DND-41 (cell line): Measurements from ENCODE around the gene NCF4.

ENCODE experiments used
- ATAC-seq: fragments of 200-7000 bp; cut with Tn5 transposase; 3 replicates; pipeline ENCODE4 v1.9.1; 2021; ENCODE audit warnings: low read depth; ENCODE audit not compliant: insufficient read depth
- DNase-seq: peaks from one replicate; pipeline ENCODE4 v3.0.0-alpha.2; 2020
- H2AFZ ChIP-seq: 2 replicates; pipeline ENCODE4 v1.6.0; 2012; ENCODE audit warnings: low read depth, low read length
- H3K27ac ChIP-seq: 2 replicates; pipeline ENCODE4 v1.5.1; 2012; ENCODE audit warnings: low read length, inconsistent platforms
- H3K27me3 ChIP-seq: fragments of 200-600 bp; sonication (generic); 2 replicates; pipeline ENCODE4 v1.6.0; 2012; ENCODE audit warnings: low read length, mild to moderate bottlenecking, inconsistent platforms; ENCODE audit not compliant: insufficient read depth, poor library complexity
- H3K36me3 ChIP-seq: 2 replicates; pipeline ENCODE4 v1.5.1; 2012; ENCODE audit warnings: low read length, inconsistent platforms; ENCODE audit not compliant: insufficient read depth
- H3K4me1 ChIP-seq: 2 replicates; pipeline ENCODE4 v1.5.1; 2012; ENCODE audit warnings: mild to moderate bottlenecking, low read length; ENCODE audit not compliant: insufficient read depth
- H3K4me2 ChIP-seq: 2 replicates; pipeline ENCODE4 v1.6.0; 2012; ENCODE audit warnings: mild to moderate bottlenecking, moderate library complexity, low read length, inconsistent platforms; ENCODE audit not compliant: insufficient read depth
- H3K4me3 ChIP-seq, 2 experiments: fragments of 200-600 bp in 1 of 2; shearing (Covaris generic) in 1 of 2; 2 replicates each; pipeline ENCODE4 v1.5.1; 2012 to 2016; ENCODE audit warnings: inconsistent platforms in 2 of 2, low read length in 2 of 2, mild to moderate bottlenecking in 2 of 2, low read depth in 1 of 2, moderate library complexity in 1 of 2
- H3K79me2 ChIP-seq: 2 replicates; pipeline ENCODE4 v1.6.0; 2012; ENCODE audit warnings: low read length, inconsistent platforms; ENCODE audit not compliant: insufficient read depth
- H3K9ac ChIP-seq: 2 replicates; pipeline ENCODE4 v1.6.0; 2012; ENCODE audit warnings: low read depth, mild to moderate bottlenecking, inconsistent platforms, low read length, moderate library complexity
- H3K9me3 ChIP-seq: 2 replicates; pipeline ENCODE4 v1.5.1; 2012; ENCODE audit warnings: low read length, moderate library complexity, mild to moderate bottlenecking, inconsistent platforms; ENCODE audit not compliant: insufficient read depth, severe bottlenecking
- H4K20me1 ChIP-seq: 2 replicates; pipeline ENCODE4 v1.6.0; 2012; ENCODE audit warnings: low read length; ENCODE audit not compliant: insufficient read depth
- CTCF ChIP-seq: IDR thresholded peaks from 2 replicates; pipeline ENCODE4 v1.5.1; 2012; ENCODE audit warnings: borderline replicate concordance, low read length, moderate library complexity, mild to moderate bottlenecking; ENCODE audit not compliant: poor library complexity, severe bottlenecking; ENCODE audit errors: extremely low read depth
- EZH2 ChIP-seq: IDR thresholded peaks from 3 replicates; pipeline ENCODE4 v1.6.1; 2012; ENCODE audit warnings: borderline replicate concordance, low read depth, mild to moderate bottlenecking, moderate library complexity, low read length, inconsistent platforms; ENCODE audit not compliant: severe bottlenecking

The NCF4 gene

GRCh38 chr22:36874309-36874696, 13.5 kb downstream of the NCF4 start:
- no peaks in the 10 kb centered on the region for H3K9me3 ChIP-seq
- H3K27me3 ChIP-seq: no peaks in the 10 kb centered on the region
- no peak overlapping the region for H2AFZ ChIP-seq
- no peak overlapping the region for H3K4me3 ChIP-seq
- TF ChIP-seq EZH2 (no peak), CTCF (no peak)
- H3K9ac ChIP-seq: no peak overlapping the region
- no peaks in the 10 kb centered on the region for H3K4me1 ChIP-seq
- H3K4me2 ChIP-seq: no peak overlapping the region
- DNase-seq (no peak), ATAC-seq (no peak)
- no peaks in the 10 kb centered on the region for H3K79me2 ChIP-seq
- H3K36me3 ChIP-seq: no peaks in the 10 kb centered on the region
- no peaks in the 10 kb centered on the region for H4K20me1 ChIP-seq
- no peak overlapping the region for H3K27ac ChIP-seq

GRCh38 chr22:36874736-36875135, 13.9 kb downstream of the NCF4 start:
- Histone ChIP-seq H4K20me1 (no peaks in the 10 kb centered on the region), H3K36me3 (no peaks in the 10 kb centered on the region), H3K4me1 (no peaks in the 10 kb centered on the region), H2AFZ (no peak overlapping the region), H3K27ac (no peak overlapping the region), H3K4me2 (no peak overlapping the region), H3K9ac (no peak overlapping the region), H3K27me3 (no peaks in the 10 kb centered on the region), H3K79me2 (no peaks in the 10 kb centered on the region), H3K4me3 (no peak overlapping the region), H3K9me3 (no peaks in the 10 kb centered on the region)
- no peak for TF ChIP-seq CTCF
- no peak for TF ChIP-seq EZH2
- DNase-seq (no peak), ATAC-seq (no peak)

- no peak overlapping the region for H3K9ac ChIP-seq
- ATAC-seq: no peak
- no peak overlapping the region for H3K4me2 ChIP-seq
- no peaks in the 10 kb centered on the region for H3K27me3 ChIP-seq
- TF ChIP-seq CTCF (no peak), EZH2 (no peak)
- no peaks in the 10 kb centered on the region for H3K9me3 ChIP-seq
- H3K4me3 ChIP-seq: no peak overlapping the region
- H3K79me2 ChIP-seq: no peaks in the 10 kb centered on the region
- DNase-seq: no peak
- no peaks in the 10 kb centered on the region for H3K36me3 ChIP-seq
- no peak overlapping the region for H2AFZ ChIP-seq
- H3K27ac ChIP-seq: no peak overlapping the region
- no peaks in the 10 kb centered on the region for H3K4me1 ChIP-seq
- no peaks in the 10 kb centered on the region for H4K20me1 ChIP-seq
Observed at GRCh38 chr22:36875741-36876140, 14.9 kb downstream of the NCF4 start.

DNA sequence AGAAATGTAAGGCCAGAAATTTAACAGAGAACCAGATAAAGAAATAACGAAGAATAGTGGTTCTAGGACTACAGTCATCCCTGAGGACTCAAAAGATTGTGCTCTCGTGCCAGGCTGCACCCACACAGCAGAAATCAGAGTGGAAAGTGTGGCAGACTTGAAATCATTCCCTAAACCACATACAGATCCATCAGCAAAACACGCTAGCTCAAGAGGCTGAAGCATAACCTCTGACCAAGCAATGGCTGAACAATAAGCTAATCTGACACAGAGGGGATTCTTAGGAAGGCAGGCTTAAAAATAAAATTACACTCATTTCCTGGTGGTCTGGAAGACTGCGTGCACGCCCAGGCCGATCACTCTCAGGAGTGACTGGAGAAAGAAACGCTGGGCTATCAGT, 19.0 kb downstream of the NCF4 start:
- H3K27me3 ChIP-seq: no peaks in the 10 kb centered on the region
- H3K27ac ChIP-seq: no peak overlapping the region
- no peak overlapping the region for H3K9ac ChIP-seq

More for the DNA sequence above, 19.0 kb downstream of the NCF4 start:
- Histone ChIP-seq H3K36me3 (no peaks in the 10 kb centered on the region), H2AFZ (no peak overlapping the region), H3K4me3 (no peak overlapping the region), H3K79me2 (no peaks in the 10 kb centered on the region), H3K4me2 (no peak overlapping the region), H3K4me1 (no peaks in the 10 kb centered on the region), H4K20me1 (no peaks in the 10 kb centered on the region), H3K9me3 (no peaks in the 10 kb centered on the region)
- no peak for ATAC-seq
- no peak for DNase-seq
- no peak for TF ChIP-seq CTCF
- no peak for TF ChIP-seq EZH2
